Activated T-cell treated with anti-CD3 and anti-CD28 coated beads for 4 hours (primary cell): ENCODE data around the gene G3BP2.
"Not testable (repeated sequence)": the region's sequence is repeated elsewhere in the genome, so short reads cannot be mapped to it uniquely, and the experiment has no call there.

Experiments
- DNase-seq: peaks from one replicate; pipeline ENCODE4 v3.0.0-alpha.2; 2020

G3BP2 gene

GRCh38 chr4:75673027-75673958 lies at the start of gene G3BP2:
Gene G3BP2 (minus strand): TSS chr4:75673411. CDS start chr4:75662025, 11,386 bp downstream.
- DNase-seq = peak; percentile 95

- no peak for DNase-seq
These were observed 49.2 kb upstream of the G3BP2 start for GRCh38 chr4:75722417-75722816.

- no peak for DNase-seq
These were observed 45.3 kb upstream of the G3BP2 start for GRCh38 chr4:75718529-75718928.

- DNase-seq = no peak
These were observed 44.2 kb upstream of the G3BP2 start for GRCh38 chr4:75717408-75717807.

- not testable (repeated sequence) for DNase-seq
These were observed 42.8 kb upstream of the G3BP2 start for GRCh38 chr4:75716054-75716453.

- no peak for DNase-seq
These were observed 42.0 kb upstream of the G3BP2 start for GRCh38 chr4:75715105-75715799.

GRCh38 chr4:75714704-75715103 lies 41.5 kb upstream of the G3BP2 start:
- no peak for DNase-seq

- DNase-seq = no peak
These were observed 40.8 kb upstream of the G3BP2 start for GRCh38 chr4:75714011-75714410.

- DNase-seq = no peak
These were observed 37.0 kb upstream of the G3BP2 start for GRCh38 chr4:75710246-75710645.

- peak; percentile 33 for DNase-seq
These were observed 35.0 kb upstream of the G3BP2 start for GRCh38 chr4:75708218-75708691.

- DNase-seq = no peak
These were observed 32.2 kb upstream of the G3BP2 start for GRCh38 chr4:75705198-75705977.

GRCh38 chr4:75702919-75703411 lies 29.8 kb upstream of the G3BP2 start:
- DNase-seq = no peak

GRCh38 chr4:75699299-75699698 lies 26.1 kb upstream of the G3BP2 start:
- DNase-seq = no peak

GRCh38 chr4:75698963-75699228 lies 25.7 kb upstream of the G3BP2 start:
- no peak for DNase-seq

- no peak for DNase-seq
These were observed 25.2 kb upstream of the G3BP2 start for GRCh38 chr4:75698162-75698962.

- DNase-seq = no peak
These were observed 23.4 kb upstream of the G3BP2 start for GRCh38 chr4:75696581-75696980.

- DNase-seq = no peak
These were observed 22.9 kb upstream of the G3BP2 start for GRCh38 chr4:75696071-75696470.

GRCh38 chr4:75692066-75692465 lies 18.9 kb upstream of the G3BP2 start:
- not testable (repeated sequence) for DNase-seq

- not testable (repeated sequence) for DNase-seq
These were observed 13.9 kb upstream of the G3BP2 start for GRCh38 chr4:75687125-75687524.

- DNase-seq = peak; percentile 24
These were observed 13.1 kb upstream of the G3BP2 start for GRCh38 chr4:75686346-75686745.

GRCh38 chr4:75685546-75686189 lies 12.5 kb upstream of the G3BP2 start:
- no peak for DNase-seq
